Measurements from ENCODE around the gene DUSP9.

DNA sequence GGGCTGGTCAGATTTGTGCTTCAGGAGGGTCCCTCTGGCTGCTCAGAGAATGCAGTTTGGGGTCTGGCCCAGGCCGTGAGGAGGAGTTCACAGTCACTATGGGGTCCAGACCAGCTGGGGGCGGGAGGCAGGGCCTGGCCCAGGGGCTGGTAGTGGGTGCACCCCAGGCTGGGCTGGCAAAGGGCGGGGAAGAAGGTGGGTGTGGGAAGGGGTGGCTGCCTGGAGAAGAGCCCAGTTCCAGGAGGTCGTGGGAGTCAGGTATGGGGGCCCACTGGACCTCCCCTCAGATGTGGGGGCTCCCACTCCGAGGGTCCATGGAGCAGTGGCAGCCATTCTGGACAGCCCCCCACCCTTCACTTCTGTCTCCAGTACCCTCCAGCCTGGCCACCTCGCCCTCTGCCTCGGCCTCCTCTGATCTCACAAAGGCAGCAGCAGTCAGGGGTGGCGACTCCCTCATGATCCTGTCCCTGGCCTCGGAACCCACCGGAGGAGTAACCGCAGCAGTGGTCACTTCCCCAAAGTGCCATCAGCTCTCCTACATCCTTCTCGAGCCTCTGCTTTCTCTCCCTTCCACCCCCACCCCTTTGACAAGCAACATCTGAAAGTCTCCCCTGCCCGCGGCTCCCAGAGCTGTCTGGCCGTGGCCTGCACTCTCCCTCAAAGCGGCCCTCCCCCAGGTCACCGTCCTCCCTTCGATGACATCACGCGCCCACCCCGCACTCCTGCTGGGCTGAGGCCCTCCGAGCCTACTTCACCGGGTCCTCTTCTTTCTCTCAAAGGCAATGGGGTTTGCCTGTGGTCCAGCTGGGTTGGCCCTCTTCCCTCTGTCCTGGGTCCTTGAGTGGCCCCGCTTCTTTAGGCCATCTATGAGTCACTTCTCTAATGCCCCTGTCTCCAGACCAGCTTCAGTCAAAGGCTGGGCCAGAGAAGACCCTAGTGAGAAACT lies 39.0 kb downstream of the DUSP9 start:
- TF ChIP-seq, protein P1, sequence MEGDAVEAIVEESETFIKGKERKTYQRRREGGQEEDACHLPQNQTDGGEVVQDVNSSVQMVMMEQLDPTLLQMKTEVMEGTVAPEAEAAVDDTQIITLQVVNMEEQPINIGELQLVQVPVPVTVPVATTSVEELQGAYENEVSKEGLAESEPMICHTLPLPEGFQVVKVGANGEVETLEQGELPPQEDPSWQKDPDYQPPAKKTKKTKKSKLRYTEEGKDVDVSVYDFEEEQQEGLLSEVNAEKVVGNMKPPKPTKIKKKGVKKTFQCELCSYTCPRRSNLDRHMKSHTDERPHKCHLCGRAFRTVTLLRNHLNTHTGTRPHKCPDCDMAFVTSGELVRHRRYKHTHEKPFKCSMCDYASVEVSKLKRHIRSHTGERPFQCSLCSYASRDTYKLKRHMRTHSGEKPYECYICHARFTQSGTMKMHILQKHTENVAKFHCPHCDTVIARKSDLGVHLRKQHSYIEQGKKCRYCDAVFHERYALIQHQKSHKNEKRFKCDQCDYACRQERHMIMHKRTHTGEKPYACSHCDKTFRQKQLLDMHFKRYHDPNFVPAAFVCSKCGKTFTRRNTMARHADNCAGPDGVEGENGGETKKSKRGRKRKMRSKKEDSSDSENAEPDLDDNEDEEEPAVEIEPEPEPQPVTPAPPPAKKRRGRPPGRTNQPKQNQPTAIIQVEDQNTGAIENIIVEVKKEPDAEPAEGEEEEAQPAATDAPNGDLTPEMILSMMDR (IDR thresholded peaks at IDR 0.05) = no peak
- TF ChIP-seq POLR2A (IDR thresholded peaks at IDR 0.05) = no peak

Measured in thyroid gland (tissue), 4 donors.